ENCODE results near the gene ATXN1. TPM values are rescaled to one million over a fixed set of nuclear protein-coding genes. Genes with fewer than 3 reads are reported as not detected.

Gene ATXN1
- total RNA-seq, 5 donors from 2014 or later (not counting 1 experiment from before 2014, with no cell fraction given), result 65.1 to 101 (median 77.5) TPM

- ATAC-seq (replicated peaks in 1 of 4) (no peak), DNase-seq (peak in 3 of 35 experiments; percentile 6 to 44 (median 6))
- Mint-ChIP-seq H3K36me3 (no peaks in the 10 kb centered on the region), H3K4me1 (no peaks in the 10 kb centered on the region), H3K4me3 (no peak overlapping the region), H3K9me3 (no peaks in the 10 kb centered on the region), H3K27ac (no peak overlapping the region), H3K27me3 (peaks cover 2 to 3% of the 10 kb centered on the region in 2 donors)
- H3K4me3 ChIP-seq (ENCODE audit: control insufficient read depth in 1 of 2, extremely low read depth in 1 of 2, low read length in 1 of 2), result no peak overlapping the region
- ChIA-PET CTCF (no interaction called here), POLR2A (no interaction called here)
- H3K27ac ChIP-seq (ENCODE audit: low read length), result no peak overlapping the region
- H3K36me3 ChIP-seq (ENCODE audit: control insufficient read depth in 2 of 2, extremely low read depth in 1 of 2, insufficient read depth in 1 of 2, low read length in 1 of 2), result no peaks in the 10 kb centered on the region
- H3K9me3 ChIP-seq, result no peaks in the 10 kb centered on the region
- WGBS (ENCODE audit: insufficient coverage), result 86% methylated on average over 13 of the region's 15 CpGs
- peaks cover 0 to 8% of the 10 kb centered on the region in 2 experiments for H3K27me3 ChIP-seq (replicated peaks in 1 of 2; ENCODE audit: control insufficient read depth in 2 of 2, extremely low read depth in 1 of 2, insufficient read depth in 2 of 2, low read length in 1 of 2)
- H3K4me1 ChIP-seq (ENCODE audit: control insufficient read depth in 1 of 2, extremely low read depth in 1 of 2, insufficient read depth in 2 of 2, low read length in 2 of 2), result no peaks in the 10 kb centered on the region
Measured at GRCh38 chr6:16286151-16286522, 475.1 kb downstream of the ATXN1 start.

DNA sequence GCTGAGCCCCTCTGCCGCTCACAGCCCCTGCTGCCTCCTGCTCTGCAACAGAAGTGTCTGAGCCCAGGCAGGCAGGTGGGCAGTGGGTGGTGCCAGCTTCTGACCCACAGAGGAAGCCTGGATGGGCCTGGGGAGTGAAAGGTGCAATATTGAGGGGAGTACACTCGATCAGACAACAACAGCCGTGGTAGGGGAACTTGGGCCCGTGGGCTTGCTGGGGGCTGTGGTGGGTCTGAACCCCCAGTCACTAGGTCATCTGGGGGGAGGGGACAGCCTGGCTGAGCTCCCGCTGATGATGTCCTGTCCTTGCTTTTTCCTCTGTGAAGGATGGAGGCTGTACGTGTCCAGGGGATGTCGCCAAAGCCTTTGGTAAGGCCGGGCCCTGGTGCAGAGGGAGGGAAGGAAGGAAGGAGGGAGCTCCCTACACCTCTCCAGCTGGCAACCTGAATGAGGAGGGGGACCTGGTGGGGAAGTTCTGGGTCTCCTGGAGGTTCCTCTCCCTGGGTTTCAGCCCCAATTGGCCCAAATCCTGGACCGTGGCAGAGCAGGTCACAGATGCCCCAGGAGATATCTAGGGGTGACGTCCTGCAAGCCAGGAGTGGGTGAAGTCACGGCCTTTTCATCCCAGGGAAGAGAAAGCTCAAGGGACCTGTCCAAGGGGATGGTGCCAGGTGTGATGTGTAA lies 475.7 kb downstream of the ATXN1 start:
- WGBS (ENCODE audit: insufficient coverage), result 79% methylated on average over 6 of the region's 11 CpGs
- Mint-ChIP-seq H3K36me3 (no peaks in the 10 kb centered on the region), H3K4me1 (no peaks in the 10 kb centered on the region), H3K27ac (no peak overlapping the region), H3K27me3 (peaks cover 2 to 3% of the 10 kb centered on the region in 2 donors), H3K4me3 (no peak overlapping the region), H3K9me3 (no peaks in the 10 kb centered on the region)
- Histone ChIP-seq H3K27ac (ENCODE audit: low read length) (no peak overlapping the region), H3K9me3 (no peaks in the 10 kb centered on the region), H3K27me3 (replicated peaks in 1 of 2; ENCODE audit: control insufficient read depth in 2 of 2, extremely low read depth in 1 of 2, insufficient read depth in 2 of 2, low read length in 1 of 2) (peaks cover 0 to 8% of the 10 kb centered on the region in 2 experiments), H3K4me1 (ENCODE audit: control insufficient read depth in 1 of 2, extremely low read depth in 1 of 2, insufficient read depth in 2 of 2, low read length in 2 of 2) (no peaks in the 10 kb centered on the region), H3K4me3 (ENCODE audit: control insufficient read depth in 1 of 2, extremely low read depth in 1 of 2, low read length in 1 of 2) (no peak overlapping the region), H3K36me3 (ENCODE audit: control insufficient read depth in 2 of 2, extremely low read depth in 1 of 2, insufficient read depth in 1 of 2, low read length in 1 of 2) (no peaks in the 10 kb centered on the region)
- no peak for ATAC-seq (replicated peaks in 1 of 4)
- DNase-seq, result no peak
- ChIA-PET CTCF (interaction anchor here (0.6 to 0.7 kb wide), 2 partner anchors 171 to 1472 kb away, joined by 3 to 5 read pairs; no protein-coding TSS in a partner anchor), POLR2A (no interaction called here)

GRCh38 chr6:16284472-16284871 lies 476.8 kb downstream of the ATXN1 start:
- H3K4me1 Mint-ChIP-seq, result no peaks in the 10 kb centered on the region
- no peak overlapping the region for H3K4me3 Mint-ChIP-seq
- Histone ChIP-seq H3K36me3 (ENCODE audit: control insufficient read depth in 2 of 2, extremely low read depth in 1 of 2, insufficient read depth in 1 of 2, low read length in 1 of 2) (no peaks in the 10 kb centered on the region), H3K9me3 (no peaks in the 10 kb centered on the region), H3K27me3 (replicated peaks in 1 of 2; ENCODE audit: control insufficient read depth in 2 of 2, extremely low read depth in 1 of 2, insufficient read depth in 2 of 2, low read length in 1 of 2) (peaks cover 0 to 8% of the 10 kb centered on the region in 2 experiments), H3K4me1 (ENCODE audit: control insufficient read depth in 1 of 2, extremely low read depth in 1 of 2, insufficient read depth in 2 of 2, low read length in 2 of 2) (no peaks in the 10 kb centered on the region), H3K27ac (ENCODE audit: low read length) (no peak overlapping the region), H3K4me3 (ENCODE audit: control insufficient read depth in 1 of 2, extremely low read depth in 1 of 2, low read length in 1 of 2) (no peak overlapping the region)
- CTCF ChIA-PET, result no interaction called here
- no peaks in the 10 kb centered on the region for H3K36me3 Mint-ChIP-seq
- no peaks in the 10 kb centered on the region for H3K9me3 Mint-ChIP-seq
- peaks cover 2 to 3% of the 10 kb centered on the region in 2 donors for H3K27me3 Mint-ChIP-seq
- POLR2A ChIA-PET, result interaction anchor here in 1 of 2 donors (0.7 kb wide), 1 partner anchor 118 kb away, joined by 12 read pairs; no protein-coding TSS in a partner anchor
- 93% methylated on average over 7 of the region's 14 CpGs for WGBS (ENCODE audit: insufficient coverage)
- no peak for ATAC-seq (replicated peaks in 1 of 4)
- no peak overlapping the region for H3K27ac Mint-ChIP-seq
- DNase-seq, result no peak

- Mint-ChIP-seq H3K27ac (no peak overlapping the region), H3K9me3 (no peaks in the 10 kb centered on the region), H3K27me3 (peaks cover 3 to 8% of the 10 kb centered on the region in 2 donors), H3K36me3 (no peaks in the 10 kb centered on the region), H3K4me1 (no peaks in the 10 kb centered on the region), H3K4me3 (no peak overlapping the region)
- ChIA-PET POLR2A (no interaction called here), CTCF (no interaction called here)
- H3K4me1 ChIP-seq (ENCODE audit: control insufficient read depth in 1 of 2, extremely low read depth in 1 of 2, insufficient read depth in 2 of 2, low read length in 2 of 2), result no peaks in the 10 kb centered on the region
- DNase-seq, result no peak
- WGBS (ENCODE audit: insufficient coverage), result no CpG with 5 or more reads among the region's 4 CpGs
- no peaks in the 10 kb centered on the region for H3K9me3 ChIP-seq
- no peak overlapping the region for H3K4me3 ChIP-seq (ENCODE audit: control insufficient read depth in 1 of 2, extremely low read depth in 1 of 2, low read length in 1 of 2)
- no peaks in the 10 kb centered on the region for H3K36me3 ChIP-seq (ENCODE audit: control insufficient read depth in 2 of 2, extremely low read depth in 1 of 2, insufficient read depth in 1 of 2, low read length in 1 of 2)
- peaks cover 0 to 8% of the 10 kb centered on the region in 2 experiments for H3K27me3 ChIP-seq (replicated peaks in 1 of 2; ENCODE audit: control insufficient read depth in 2 of 2, extremely low read depth in 1 of 2, insufficient read depth in 2 of 2, low read length in 1 of 2)
- ATAC-seq (replicated peaks in 1 of 4), result no peak
- no peak overlapping the region for H3K27ac ChIP-seq (ENCODE audit: low read length)
Measured at GRCh38 chr6:16282370-16282769, 478.9 kb downstream of the ATXN1 start.

DNA sequence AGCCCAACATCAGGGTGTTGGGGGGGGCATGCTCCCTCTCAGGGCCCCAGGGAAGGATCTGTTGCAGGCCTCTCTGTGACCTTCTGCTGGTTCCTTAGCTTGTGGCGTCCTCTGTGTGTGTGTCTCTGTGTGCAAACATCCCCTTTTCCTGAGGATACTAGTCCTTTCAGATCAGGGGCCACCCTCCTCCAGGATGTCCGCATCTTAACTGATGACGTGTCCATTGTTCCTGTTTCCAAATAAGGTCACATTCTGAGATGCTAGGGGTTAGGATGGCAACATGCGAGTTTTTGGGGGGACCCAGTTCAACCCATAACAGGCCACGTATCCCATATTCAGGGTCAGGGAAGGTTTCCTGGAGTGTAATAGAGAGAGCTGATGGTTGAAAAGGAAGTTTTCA lies 482.0 kb downstream of the ATXN1 start:
- no peaks in the 10 kb centered on the region for H3K9me3 Mint-ChIP-seq
- DNase-seq (no peak), ATAC-seq (replicated peaks in 1 of 4) (no peak)
- H3K27ac Mint-ChIP-seq, result no peak overlapping the region
- Histone ChIP-seq H3K27me3 (replicated peaks in 1 of 2; ENCODE audit: control insufficient read depth in 2 of 2, extremely low read depth in 1 of 2, insufficient read depth in 2 of 2, low read length in 1 of 2) (peaks cover 0 to under 1% of the 10 kb centered on the region in 2 experiments), H3K4me1 (ENCODE audit: control insufficient read depth in 1 of 2, extremely low read depth in 1 of 2, insufficient read depth in 2 of 2, low read length in 2 of 2) (no peaks in the 10 kb centered on the region), H3K27ac (ENCODE audit: low read length) (no peak overlapping the region), H3K36me3 (ENCODE audit: control insufficient read depth in 2 of 2, extremely low read depth in 1 of 2, insufficient read depth in 1 of 2, low read length in 1 of 2) (no peaks in the 10 kb centered on the region), H3K9me3 (no peaks in the 10 kb centered on the region), H3K4me3 (ENCODE audit: control insufficient read depth in 1 of 2, extremely low read depth in 1 of 2, low read length in 1 of 2) (no peak overlapping the region)
- no peaks in the 10 kb centered on the region for H3K4me1 Mint-ChIP-seq
- ChIA-PET POLR2A (no interaction called here), CTCF (no interaction called here)
- H3K27me3 Mint-ChIP-seq, result peaks cover 0 to 7% of the 10 kb centered on the region in 2 donors
- WGBS (ENCODE audit: insufficient coverage), result no CpG with 5 or more reads among the region's 5 CpGs
- H3K4me3 Mint-ChIP-seq, result no peak overlapping the region
- H3K36me3 Mint-ChIP-seq, result no peaks in the 10 kb centered on the region

DNA sequence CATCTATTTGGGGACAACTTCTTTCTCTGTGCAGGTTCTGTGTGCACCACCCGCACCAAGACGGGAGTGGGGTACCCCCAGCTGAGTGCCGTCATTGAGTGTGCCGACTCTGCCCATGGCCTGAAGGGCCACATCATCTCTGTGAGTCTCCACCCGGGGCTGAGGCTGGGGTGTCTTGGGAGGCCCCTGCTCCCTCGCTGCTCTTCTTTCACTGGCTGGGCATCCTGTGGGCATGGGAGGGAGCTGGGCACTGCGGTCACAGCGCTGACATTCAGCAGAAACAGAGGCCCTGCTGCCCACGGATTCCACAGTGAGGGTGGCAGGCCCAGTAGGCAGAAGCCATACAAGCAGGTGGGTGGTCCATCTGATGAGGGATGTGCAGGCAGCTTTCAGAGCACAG lies 482.5 kb downstream of the ATXN1 start:
- DNase-seq (no peak), ATAC-seq (replicated peaks in 1 of 4) (no peak)
- ChIA-PET POLR2A (no interaction called here), CTCF (no interaction called here)
- 93% methylated on average over 5 of the region's 9 CpGs for WGBS (ENCODE audit: insufficient coverage)
- Histone ChIP-seq H3K9me3 (no peaks in the 10 kb centered on the region), H3K4me3 (ENCODE audit: control insufficient read depth in 1 of 2, extremely low read depth in 1 of 2, low read length in 1 of 2) (no peak overlapping the region), H3K36me3 (ENCODE audit: control insufficient read depth in 2 of 2, extremely low read depth in 1 of 2, insufficient read depth in 1 of 2, low read length in 1 of 2) (no peaks in the 10 kb centered on the region), H3K27ac (ENCODE audit: low read length) (no peak overlapping the region), H3K27me3 (replicated peaks in 1 of 2; ENCODE audit: control insufficient read depth in 2 of 2, extremely low read depth in 1 of 2, insufficient read depth in 2 of 2, low read length in 1 of 2) (no peaks in the 10 kb centered on the region), H3K4me1 (ENCODE audit: control insufficient read depth in 1 of 2, extremely low read depth in 1 of 2, insufficient read depth in 2 of 2, low read length in 2 of 2) (no peaks in the 10 kb centered on the region)
- H3K27ac Mint-ChIP-seq, result no peak overlapping the region
- no peaks in the 10 kb centered on the region for H3K36me3 Mint-ChIP-seq
- H3K27me3 Mint-ChIP-seq, result peaks cover 0 to 7% of the 10 kb centered on the region in 2 donors
- no peaks in the 10 kb centered on the region for H3K9me3 Mint-ChIP-seq
- H3K4me1 Mint-ChIP-seq, result no peaks in the 10 kb centered on the region
- H3K4me3 Mint-ChIP-seq, result no peak overlapping the region
